Subcutaneous adipose tissue (tissue), 4 donors: ENCODE measurements around the gene TP53. TPM values are rescaled to one million over a fixed set of nuclear protein-coding genes. Genes with fewer than 3 reads are reported as not detected.

Experiments used
- total RNA-seq, 4 donors: library from RNA; depleted of rRNA; stranded (reverse); fragments of >200 nt; gene quantifications; one replicate each; pipeline ENCODE4 v1.1.0, GENCODE V29; 2016
- TF ChIP-seq, protein P1 (sequence below): fragments of 450-650 bp; IDR thresholded peaks from one replicate; pipeline ENCODE4 v1.5.1; 2016; ENCODE audit warnings: low read depth, mild to moderate bottlenecking, control low read depth, antibody characterized with exemption, moderate library complexity

The TP53 gene
- total RNA-seq, 4 donors from 2014 or later, result 13.8 to 21.7 (median 16.4) TPM

DNA sequence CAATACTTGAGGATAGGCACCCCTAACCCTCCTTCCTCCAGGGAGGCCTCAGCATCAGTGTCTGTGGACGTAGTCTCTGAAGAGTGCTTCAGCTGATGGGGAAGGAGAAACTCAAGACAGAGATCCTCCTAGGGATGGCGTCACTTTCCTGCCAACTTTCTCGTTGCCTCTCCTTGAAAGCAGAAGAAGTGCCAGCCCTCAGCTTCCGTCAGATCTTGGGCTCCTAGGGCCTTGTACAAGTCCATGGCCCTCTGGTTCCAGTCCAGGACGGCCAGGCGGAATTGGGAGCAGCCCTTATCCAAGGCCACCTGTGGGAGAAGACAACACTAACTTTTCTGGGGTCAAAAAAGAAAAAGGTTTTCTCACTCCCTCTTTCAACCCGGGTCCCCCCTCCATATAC, 61.0 kb downstream of the TP53 start:
- TF ChIP-seq, protein P1, sequence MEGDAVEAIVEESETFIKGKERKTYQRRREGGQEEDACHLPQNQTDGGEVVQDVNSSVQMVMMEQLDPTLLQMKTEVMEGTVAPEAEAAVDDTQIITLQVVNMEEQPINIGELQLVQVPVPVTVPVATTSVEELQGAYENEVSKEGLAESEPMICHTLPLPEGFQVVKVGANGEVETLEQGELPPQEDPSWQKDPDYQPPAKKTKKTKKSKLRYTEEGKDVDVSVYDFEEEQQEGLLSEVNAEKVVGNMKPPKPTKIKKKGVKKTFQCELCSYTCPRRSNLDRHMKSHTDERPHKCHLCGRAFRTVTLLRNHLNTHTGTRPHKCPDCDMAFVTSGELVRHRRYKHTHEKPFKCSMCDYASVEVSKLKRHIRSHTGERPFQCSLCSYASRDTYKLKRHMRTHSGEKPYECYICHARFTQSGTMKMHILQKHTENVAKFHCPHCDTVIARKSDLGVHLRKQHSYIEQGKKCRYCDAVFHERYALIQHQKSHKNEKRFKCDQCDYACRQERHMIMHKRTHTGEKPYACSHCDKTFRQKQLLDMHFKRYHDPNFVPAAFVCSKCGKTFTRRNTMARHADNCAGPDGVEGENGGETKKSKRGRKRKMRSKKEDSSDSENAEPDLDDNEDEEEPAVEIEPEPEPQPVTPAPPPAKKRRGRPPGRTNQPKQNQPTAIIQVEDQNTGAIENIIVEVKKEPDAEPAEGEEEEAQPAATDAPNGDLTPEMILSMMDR, result no peak

DNA sequence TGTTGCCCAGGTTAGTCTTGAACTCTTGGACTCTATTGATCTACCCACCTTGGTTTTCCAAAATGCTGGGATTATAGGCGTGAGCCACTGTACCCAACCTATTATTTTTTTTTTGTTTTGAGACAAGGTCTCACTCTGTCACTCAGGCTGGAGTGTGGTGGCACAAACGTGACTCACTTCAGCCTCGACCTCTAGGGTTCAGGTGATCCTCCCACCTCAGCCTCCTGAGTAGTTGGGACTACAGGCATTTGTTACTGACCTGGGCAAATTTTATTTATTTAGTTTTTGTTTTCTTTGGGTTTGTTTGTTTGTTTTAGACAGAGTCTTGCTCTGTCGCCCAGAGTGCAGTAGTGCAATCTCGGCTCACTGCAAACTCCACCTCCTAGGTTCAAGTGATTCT, 63.6 kb downstream of the TP53 start:
- TF ChIP-seq, protein P1, result no peak

DNA sequence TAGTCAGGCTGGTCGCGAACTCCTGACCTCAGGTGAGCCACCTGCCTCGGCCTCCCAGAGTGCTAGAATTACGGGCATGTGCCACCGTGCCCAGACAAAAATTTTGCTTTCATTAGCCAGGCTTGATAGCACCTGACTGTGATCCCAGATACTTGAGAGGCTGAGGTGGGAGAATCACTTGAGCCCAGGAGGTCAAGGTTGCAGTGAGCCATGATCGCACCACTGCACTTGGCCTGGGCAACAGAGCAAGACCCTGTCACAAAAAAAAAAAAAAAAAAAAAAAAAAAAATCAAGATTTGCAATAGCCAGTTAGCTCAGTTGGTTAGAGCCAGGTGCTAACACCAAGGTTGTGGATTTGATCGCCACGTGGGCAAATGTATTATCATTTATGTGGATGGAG, 66.5 kb downstream of the TP53 start:
- TF ChIP-seq, protein P1, result no peak

DNA sequence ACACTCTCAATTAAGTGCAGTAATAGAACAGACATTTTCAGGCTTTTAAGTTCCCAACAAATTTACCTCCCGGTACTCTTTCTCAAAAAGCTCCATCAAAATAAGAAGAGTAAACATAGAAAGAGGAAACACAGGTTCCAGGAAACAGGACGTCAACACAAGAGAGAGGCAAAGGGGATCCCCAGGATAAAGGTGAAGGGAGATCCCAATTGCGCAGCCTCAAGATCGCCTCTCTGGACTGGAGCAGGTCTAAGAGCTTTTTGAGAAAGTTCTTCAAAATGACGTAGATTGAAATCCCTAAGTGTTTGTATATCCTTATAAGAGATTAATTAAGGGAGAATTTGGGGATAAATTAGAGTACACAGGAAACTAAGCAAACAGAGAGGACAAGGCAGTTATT, 68.7 kb downstream of the TP53 start:
- TF ChIP-seq, protein P1, result no peak

Other genes starting within 250 kb of the TP53 start
- gene FGF11, start 248.0 kb downstream of the TP53 start, total RNA-seq, result 1 to 10 TPM in 2 of 4 donors, under 1 TPM in 1, not detected in 1; 0.88 to 1.3 (median 1.2) TPM
- gene CHRNB1, start 242.4 kb downstream of the TP53 start, total RNA-seq, result 10 to 100 TPM in 1 of 4 donors, 1 to 10 TPM in 3; 2.4 to 10.4 (median 9.8) TPM
- 10 to 100 TPM; 34.2 to 58.0 (median 39.3) TPM for gene ZBTB4, start 207.9 kb downstream of the TP53 start, total RNA-seq
- gene SLC35G6, start 206.0 kb downstream of the TP53 start, total RNA-seq, result not detected
- 100 to 1,000 TPM in 1 of 4 donors, 10 to 100 TPM in 3; 31.1 to 123 (median 58.5) TPM for gene POLR2A, start 203.1 kb downstream of the TP53 start, total RNA-seq
- gene TNFSF12, start 138.4 kb downstream of the TP53 start, total RNA-seq, result 10 to 100 TPM; 21.2 to 61.9 (median 58.7) TPM
- gene TNFSF13, start 128.7 kb downstream of the TP53 start, total RNA-seq, result 10 to 100 TPM; 22.8 to 69.5 (median 53.1) TPM
- gene SENP3, start 125.6 kb downstream of the TP53 start, total RNA-seq, result 10 to 100 TPM; 41.6 to 64.7 (median 56.8) TPM
- 100 to 1,000 TPM in 3 of 4 donors, 10 to 100 TPM in 1; 56.9 to 609 (median 149) TPM for gene CD68, start 107.9 kb downstream of the TP53 start, total RNA-seq
- gene MPDU1, start 103.6 kb downstream of the TP53 start, total RNA-seq, result 10 to 100 TPM; 53.9 to 94.2 (median 77.7) TPM
- 1 to 10 TPM in 1 of 4 donors, not detected in 3; 1.0 TPM for gene SOX15, start 97.4 kb downstream of the TP53 start, total RNA-seq
- gene FXR2, start 72.6 kb downstream of the TP53 start, total RNA-seq, result 10 to 100 TPM; 12.2 to 35.0 (median 25.1) TPM
- gene SAT2, start 59.7 kb downstream of the TP53 start, total RNA-seq, result 100 to 1,000 TPM in 1 of 4 donors, 10 to 100 TPM in 3; 69.6 to 126 (median 85.0) TPM
- 1 to 10 TPM in 2 of 4 donors, under 1 TPM in 2; 0.44 to 2.1 (median 1.1) TPM for gene SHBG, start 57.4 kb downstream of the TP53 start, total RNA-seq
- gene ATP1B2, start 36.6 kb downstream of the TP53 start, total RNA-seq, result under 1 TPM in 1 of 4 donors, not detected in 3; 0.38 TPM
- 1 to 10 TPM; 1.1 to 3.3 (median 2.1) TPM for gene WRAP53, start 987 bp upstream of the TP53 start, total RNA-seq
- under 1 TPM; 0.22 to 0.82 (median 0.55) TPM for gene EFNB3, start 17.7 kb upstream of the TP53 start, total RNA-seq
- under 1 TPM; under 0.01 to 0.22 (median 0.18) TPM for gene DNAH2, start 30.3 kb upstream of the TP53 start, total RNA-seq
- gene KDM6B, start 146.7 kb upstream of the TP53 start, total RNA-seq, result 10 to 100 TPM in 1 of 4 donors, 1 to 10 TPM in 3; 5.6 to 10.4 (median 6.6) TPM
- gene TMEM88, start 167.6 kb upstream of the TP53 start, total RNA-seq, result 10 to 100 TPM in 2 of 4 donors, 1 to 10 TPM in 2; 1.0 to 16.0 (median 10.8) TPM
- 100 to 1,000 TPM in 2 of 4 donors, 10 to 100 TPM in 2; 68.0 to 184 (median 96.7) TPM for gene NAA38, start 170.1 kb upstream of the TP53 start, total RNA-seq
- gene CYB5D1, start 170.5 kb upstream of the TP53 start, total RNA-seq, result 1 to 10 TPM; 4.1 to 7.7 (median 6.3) TPM
- 10 to 100 TPM; 14.8 to 41.4 (median 31.3) TPM for gene CHD3, start 201.3 kb upstream of the TP53 start, total RNA-seq
- gene RNF227, start 228.8 kb upstream of the TP53 start, total RNA-seq, result 1 to 10 TPM; 1.5 to 6.1 (median 2.8) TPM
- gene KCNAB3, start 242.4 kb upstream of the TP53 start, total RNA-seq, result 1 to 10 TPM in 1 of 4 donors, under 1 TPM in 2, not detected in 1; 0.44 to 2.8 (median 0.51) TPM
- 10 to 100 TPM; 28.8 to 43.5 (median 37.5) TPM for gene TRAPPC1, start 244.5 kb upstream of the TP53 start, total RNA-seq
- 10 to 100 TPM in 3 of 4 donors, 1 to 10 TPM in 1; 7.5 to 27.3 (median 21.9) TPM for gene CNTROB, start 244.7 kb upstream of the TP53 start, total RNA-seq